Caco-2 (cell line): ENCODE results near the gene MTERF2. TPM values are rescaled to one million over a fixed set of nuclear protein-coding genes. Genes with fewer than 3 reads are reported as not detected.

ENCODE experiments used
- BruUV-seq: library from RNA; stranded (reverse); fragments of 400-500 nt; replicated peaks from 2 replicates; lab custom pipeline; 2021; lab: Mats Ljungman, UMichigan
- CTCF ChIA-PET: fragments of 300-600 bp; sonication (Branson Sonifier 250); formaldehyde crosslinking; loops from one replicate; lab custom pipeline; 2022; ENCODE audit warnings: antibody characterized with exemption; lab: Charles Lee
- POLR2A ChIA-PET: fragments of 300-600 bp; sonication (Branson Sonifier 250); formaldehyde crosslinking; loops from one replicate; lab custom pipeline; 2022; ENCODE audit warnings: antibody characterized with exemption; lab: Charles Lee
- DNase-seq, 2 experiments: peaks; one replicate each; pipeline versions ENCODE4 v3.0.0 to v3.0.0-alpha.2; 2020 to 2022
- H3K27me3 ChIP-seq: replicated peaks from 2 replicates; pipeline ENCODE4 v1.6.0; 2011; ENCODE audit warnings: low read length; ENCODE audit not compliant: control insufficient read depth, insufficient read depth
- H3K36me3 ChIP-seq: 2 replicates; pipeline ENCODE4 v1.5.1; 2011; ENCODE audit warnings: low read length; ENCODE audit not compliant: control insufficient read depth, insufficient read depth
- H3K4me1 ChIP-seq: fragments of 250-450 bp; sonication (Bioruptor Pico); 2 replicates; pipeline ENCODE4 v1.5.1; 2020; ENCODE audit warnings: mild to moderate bottlenecking
- H3K4me3 ChIP-seq: 2 replicates; pipeline ENCODE4 v1.5.1; 2011; ENCODE audit warnings: low read depth, mild to moderate bottlenecking, control low read depth, low read length
- H3K9me3 ChIP-seq: fragments of 250-450 bp; sonication (Bioruptor Pico); 2 replicates; pipeline ENCODE4 v1.5.1; 2020; ENCODE audit warnings: mild to moderate bottlenecking, moderate library complexity
- H3K27ac Mint-ChIP-seq: one replicate; pipeline ENCODE4 v1.8.0; 2022; ENCODE audit warnings: mixed read lengths; ENCODE audit not compliant: unreplicated experiment
- H3K27me3 Mint-ChIP-seq: one replicate; pipeline ENCODE4 v1.8.0; 2022; ENCODE audit warnings: mixed read lengths; ENCODE audit not compliant: insufficient read depth, unreplicated experiment
- H3K36me3 Mint-ChIP-seq: one replicate; pipeline ENCODE4 v1.8.0; 2022; ENCODE audit warnings: mild to moderate bottlenecking, mixed read lengths; ENCODE audit not compliant: insufficient read depth, unreplicated experiment
- H3K4me1 Mint-ChIP-seq: one replicate; pipeline ENCODE4 v1.8.0; 2022; ENCODE audit warnings: low read depth, mixed read lengths; ENCODE audit not compliant: unreplicated experiment
- H3K4me3 Mint-ChIP-seq: one replicate; pipeline ENCODE4 v1.8.0; 2022; ENCODE audit warnings: mild to moderate bottlenecking, moderate library complexity, mixed read lengths; ENCODE audit not compliant: unreplicated experiment
- H3K9me3 Mint-ChIP-seq: one replicate; pipeline ENCODE4 v1.8.0; 2022; ENCODE audit warnings: mixed read lengths; ENCODE audit not compliant: unreplicated experiment
- intact Hi-C: fragments of 100-400 bp; cut with micrococcal nuclease; formaldehyde crosslinking; loops from one replicate; pipeline ENCODE4 v1.10.0; 2022; ENCODE audit not compliant: unreplicated experiment
- total RNA-seq: library from RNA; stranded (reverse); gene quantifications from 2 replicates; pipeline ENCODE4 v1.2.3, GENCODE V29; 2022
- TF ChIP-seq, protein P1 (sequence below), 2 experiments: fragments of 200-600 bp in 1 of 2; IDR thresholded peaks; 1 replicate in 1 of 2; 2 replicates in 1 of 2; pipeline versions ENCODE4 v1.5.1 to v1.8.0; 2011 to 2022; ENCODE audit warnings: antibody characterized with exemption in 1 of 2, control low read depth in 1 of 2, inconsistent platforms in 1 of 2, low read depth in 1 of 2, low read length in 1 of 2, mild to moderate bottlenecking in 1 of 2, moderate library complexity in 1 of 2; ENCODE audit not compliant: insufficient read depth in 1 of 2, severe bottlenecking in 1 of 2, unreplicated experiment in 1 of 2

Gene MTERF2
- total RNA-seq, 1 experiment from 2014 or later = 9.8 TPM

DNA sequence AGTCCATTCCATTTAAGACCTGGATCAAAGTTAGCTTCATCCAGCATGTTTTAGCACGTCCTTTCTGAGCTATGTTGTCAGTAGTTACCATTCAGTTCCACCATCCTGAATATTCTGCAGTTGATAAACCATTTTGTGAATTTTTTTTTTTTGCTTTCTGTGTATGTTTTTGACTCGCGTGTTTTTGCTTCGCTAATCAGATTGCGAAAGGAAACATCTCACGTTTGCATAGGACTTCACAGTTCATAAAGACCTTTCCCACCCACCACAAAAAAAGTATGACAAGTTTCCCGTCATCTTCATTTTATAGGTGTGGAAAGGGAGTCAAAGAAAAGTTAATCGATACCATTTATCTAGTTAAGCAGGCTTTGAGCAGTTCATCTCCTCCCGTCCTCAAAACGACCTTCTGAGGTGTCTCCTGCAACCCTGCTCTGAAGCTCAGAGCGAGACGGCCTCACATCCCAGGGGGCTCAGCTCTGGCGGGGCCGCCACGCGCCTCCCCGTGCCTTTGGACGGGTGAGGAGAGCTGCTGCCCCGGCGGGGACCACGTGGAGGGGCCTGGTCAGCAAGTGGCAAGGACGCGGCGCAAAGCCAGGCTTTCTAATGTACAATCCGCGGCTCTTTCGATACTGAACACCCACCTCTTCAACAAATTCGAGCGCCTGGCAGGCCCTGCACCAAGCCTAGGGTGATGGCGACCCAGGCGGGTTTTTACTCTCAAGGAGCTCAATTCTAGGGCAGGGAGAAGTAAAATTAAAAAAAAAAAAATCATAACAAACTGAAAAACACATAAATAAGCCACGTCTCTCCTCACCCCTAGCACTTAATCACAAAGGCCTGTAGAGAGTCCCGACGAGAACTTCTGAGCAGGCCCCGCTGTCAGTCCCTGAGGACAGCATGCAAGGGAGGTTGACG lies 32.2 kb downstream of the MTERF2 start:
- ChIA-PET CTCF (interaction anchor here (0.6 to 1.4 kb wide), 3 partner anchors 23 to 36 kb away, joined by 3 to 5 read pairs (median 3); partner anchors contain the start of gene MTERF2), POLR2A (interaction anchor here (0.6 to 1.6 kb wide), 7 partner anchors 8 to 418 kb away, joined by 3 to 12 read pairs (median 3); partner anchors contain the start of gene MTERF2)
- Mint-ChIP-seq H3K4me1 (no peaks in the 10 kb centered on the region), H3K27ac (peak overlapping the region; percentile 87), H3K4me3 (peak overlapping the region; percentile 97), H3K36me3 (peaks cover 11% of the 10 kb centered on the region), H3K27me3 (peaks cover 3% of the 10 kb centered on the region), H3K9me3 (peaks cover 7% of the 10 kb centered on the region)
- peak overlapping the region; percentile 65 for H3K4me3 ChIP-seq
- no peaks in the 10 kb centered on the region for H3K36me3 ChIP-seq
- H3K9me3 ChIP-seq = no peaks in the 10 kb centered on the region; the same call in 1 of the 2 replicates
- peak in 1 of 2 experiments; percentile 18 for DNase-seq
- H3K27me3 ChIP-seq = no peaks in the 10 kb centered on the region
- intact Hi-C loops = loop anchor here (1.0 to 5.0 kb wide), 2 partner anchors 138 to 182 kb away; partner anchors contain the start of gene RIC8B
- TF ChIP-seq, protein P1, sequence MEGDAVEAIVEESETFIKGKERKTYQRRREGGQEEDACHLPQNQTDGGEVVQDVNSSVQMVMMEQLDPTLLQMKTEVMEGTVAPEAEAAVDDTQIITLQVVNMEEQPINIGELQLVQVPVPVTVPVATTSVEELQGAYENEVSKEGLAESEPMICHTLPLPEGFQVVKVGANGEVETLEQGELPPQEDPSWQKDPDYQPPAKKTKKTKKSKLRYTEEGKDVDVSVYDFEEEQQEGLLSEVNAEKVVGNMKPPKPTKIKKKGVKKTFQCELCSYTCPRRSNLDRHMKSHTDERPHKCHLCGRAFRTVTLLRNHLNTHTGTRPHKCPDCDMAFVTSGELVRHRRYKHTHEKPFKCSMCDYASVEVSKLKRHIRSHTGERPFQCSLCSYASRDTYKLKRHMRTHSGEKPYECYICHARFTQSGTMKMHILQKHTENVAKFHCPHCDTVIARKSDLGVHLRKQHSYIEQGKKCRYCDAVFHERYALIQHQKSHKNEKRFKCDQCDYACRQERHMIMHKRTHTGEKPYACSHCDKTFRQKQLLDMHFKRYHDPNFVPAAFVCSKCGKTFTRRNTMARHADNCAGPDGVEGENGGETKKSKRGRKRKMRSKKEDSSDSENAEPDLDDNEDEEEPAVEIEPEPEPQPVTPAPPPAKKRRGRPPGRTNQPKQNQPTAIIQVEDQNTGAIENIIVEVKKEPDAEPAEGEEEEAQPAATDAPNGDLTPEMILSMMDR (IDR thresholded peaks at IDR 0.05; ENCODE audit: insufficient read depth in 1 of 2, low read depth in 1 of 2, low read length in 1 of 2, severe bottlenecking in 1 of 2, unreplicated experiment in 1 of 2) = no peak
- TSS peak; percentile 60 for BruUV-seq
- no peaks in the 10 kb centered on the region; the same call in 1 of the 2 replicates for H3K4me1 ChIP-seq

DNA sequence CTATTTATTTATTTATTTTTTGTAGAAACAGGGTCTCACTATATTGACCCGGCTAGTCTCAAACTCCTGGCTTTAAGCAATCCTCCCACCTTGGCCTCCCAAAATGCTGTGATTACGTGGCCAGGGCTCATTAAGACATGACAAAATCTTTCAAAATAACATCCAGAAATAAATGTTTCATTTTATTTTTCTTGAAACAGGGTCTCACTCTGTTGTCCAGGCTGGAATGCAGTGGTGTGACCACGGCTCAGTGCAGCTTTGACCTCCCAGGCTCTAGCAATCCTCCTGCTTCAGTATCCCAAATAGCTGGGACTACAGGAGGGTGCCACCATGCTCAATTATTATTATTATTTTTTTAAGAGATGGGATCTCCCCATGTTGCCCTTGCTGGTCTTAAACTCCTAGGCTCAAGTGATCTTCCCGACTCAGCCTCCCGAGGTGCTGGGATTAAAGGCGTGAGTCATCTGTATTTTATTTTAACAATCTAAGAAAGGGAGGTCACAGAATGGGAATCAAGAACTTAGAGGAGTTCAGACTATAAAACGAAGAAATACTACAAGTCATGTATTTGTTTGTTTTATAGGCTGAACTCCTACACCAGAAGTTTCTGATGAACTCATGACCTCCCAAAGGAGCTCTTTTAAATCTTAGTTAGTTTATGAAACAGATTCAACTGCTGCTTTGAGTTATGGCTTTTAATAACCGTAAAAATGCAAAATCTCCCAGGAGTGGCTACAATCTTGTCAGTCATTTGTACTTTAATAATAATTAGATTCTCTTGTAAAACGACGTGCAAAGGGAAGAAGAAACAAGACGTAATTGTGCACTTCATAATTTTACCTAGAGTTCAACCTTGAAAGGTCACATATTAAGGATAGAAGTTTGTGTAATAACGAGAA lies 33.3 kb downstream of the MTERF2 start:
- BruUV-seq = no TSS peak
- no peaks in the 10 kb centered on the region for H3K36me3 ChIP-seq
- POLR2A ChIA-PET = interaction anchor here (1.1 kb wide), 1 partner anchor 34 kb away, joined by 3 read pairs; the partner anchor contains the start of gene MTERF2

More for the DNA sequence above, 33.3 kb downstream of the MTERF2 start:
- Mint-ChIP-seq H3K9me3 (peaks cover 18% of the 10 kb centered on the region), H3K4me3 (no peak overlapping the region), H3K27me3 (peaks cover 4% of the 10 kb centered on the region), H3K36me3 (peaks cover 11% of the 10 kb centered on the region), H3K27ac (no peak overlapping the region), H3K4me1 (no peaks in the 10 kb centered on the region)
- H3K27me3 ChIP-seq = no peaks in the 10 kb centered on the region
- H3K4me1 ChIP-seq = no peaks in the 10 kb centered on the region; the same call in 1 of the 2 replicates
- intact Hi-C loops = no loop called here
- no peak overlapping the region; the same call in 1 of the 2 replicates for H3K4me3 ChIP-seq
- peaks cover 7% of the 10 kb centered on the region; the same call in 1 of the 2 replicates for H3K9me3 ChIP-seq
- no peak for DNase-seq
- TF ChIP-seq, protein P1 (IDR thresholded peaks at IDR 0.05; ENCODE audit: insufficient read depth in 1 of 2, low read depth in 1 of 2, low read length in 1 of 2, severe bottlenecking in 1 of 2, unreplicated experiment in 1 of 2) = no peak
- CTCF ChIA-PET = no interaction called here
